ENCODE data around the gene PI16.

- TF ChIP-seq POLR2AphosphoS5 (IDR thresholded peaks at IDR 0.05) (no peak), CTCF (IDR thresholded peaks at IDR 0.05) (no peak), EP300 (IDR thresholded peaks at IDR 0.05) (no peak)
Observed at GRCh38 chr6:36934901-36935300, 19.6 kb upstream of the PI16 start.

All from sigmoid colon (tissue), 4 donors.